Measurements from ENCODE around the gene DPEP3.

GRCh38 chr16:67979955-67980678, at the start of gene DPEP3:
- TF ChIP-seq MAX (IDR thresholded peaks at IDR 0.05) (no peak), ZBTB7A (IDR thresholded peaks at IDR 0.05; ENCODE audit: low read depth) (no peak), USF1 (IDR thresholded peaks at IDR 0.05) (no peak), EP300 (IDR thresholded peaks at IDR 0.05; ENCODE audit: borderline replicate concordance) (no peak), TAF1 (IDR thresholded peaks at IDR 0.05; ENCODE audit: low read depth) (no peak), FOXM1 (IDR thresholded peaks at IDR 0.05; ENCODE audit: borderline replicate concordance, low read depth) (no peak), RAD21 (IDR thresholded peaks at IDR 0.05; ENCODE audit: low read depth) (no peak), CEBPB (IDR thresholded peaks at IDR 0.05) (no peak), REST (IDR thresholded peaks at IDR 0.05; ENCODE audit: low read depth) (no peak)

All from Ishikawa (cell line).